GM12872 (cell line): ENCODE data around the gene RRP7A.
A peak's percentile ranks its signal among the peaks of the same experiment; 100 is the strongest.

Experiments used
- TF ChIP-seq, protein P1 (sequence below): IDR thresholded peaks from 3 replicates; pipeline ENCODE4 v1.5.1; 2011; ENCODE audit warnings: low read depth, mild to moderate bottlenecking, low read length, moderate library complexity; ENCODE audit not compliant: insufficient read depth

RRP7A gene

DNA sequence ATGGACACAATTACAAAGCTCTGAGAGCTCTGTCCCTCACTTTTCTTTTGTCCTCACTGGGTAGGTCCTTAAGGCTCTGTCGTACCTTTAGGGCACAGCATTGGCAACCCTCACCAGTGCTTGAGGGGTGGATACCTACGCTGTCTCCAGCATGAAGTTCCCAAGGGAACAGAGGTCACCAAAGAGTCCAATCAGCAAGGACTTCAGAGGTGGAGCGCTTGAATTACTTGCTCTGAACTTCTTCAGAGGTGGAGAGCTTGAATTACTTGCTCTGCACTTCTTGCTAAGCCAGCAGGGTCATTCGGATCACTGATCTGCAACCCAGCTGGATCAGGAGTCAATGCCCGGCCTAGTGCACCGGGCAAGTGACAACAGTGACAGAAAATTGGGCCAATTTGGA is 35.1 kb downstream of the RRP7A start:
- TF ChIP-seq, protein P1, sequence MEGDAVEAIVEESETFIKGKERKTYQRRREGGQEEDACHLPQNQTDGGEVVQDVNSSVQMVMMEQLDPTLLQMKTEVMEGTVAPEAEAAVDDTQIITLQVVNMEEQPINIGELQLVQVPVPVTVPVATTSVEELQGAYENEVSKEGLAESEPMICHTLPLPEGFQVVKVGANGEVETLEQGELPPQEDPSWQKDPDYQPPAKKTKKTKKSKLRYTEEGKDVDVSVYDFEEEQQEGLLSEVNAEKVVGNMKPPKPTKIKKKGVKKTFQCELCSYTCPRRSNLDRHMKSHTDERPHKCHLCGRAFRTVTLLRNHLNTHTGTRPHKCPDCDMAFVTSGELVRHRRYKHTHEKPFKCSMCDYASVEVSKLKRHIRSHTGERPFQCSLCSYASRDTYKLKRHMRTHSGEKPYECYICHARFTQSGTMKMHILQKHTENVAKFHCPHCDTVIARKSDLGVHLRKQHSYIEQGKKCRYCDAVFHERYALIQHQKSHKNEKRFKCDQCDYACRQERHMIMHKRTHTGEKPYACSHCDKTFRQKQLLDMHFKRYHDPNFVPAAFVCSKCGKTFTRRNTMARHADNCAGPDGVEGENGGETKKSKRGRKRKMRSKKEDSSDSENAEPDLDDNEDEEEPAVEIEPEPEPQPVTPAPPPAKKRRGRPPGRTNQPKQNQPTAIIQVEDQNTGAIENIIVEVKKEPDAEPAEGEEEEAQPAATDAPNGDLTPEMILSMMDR = no peak

DNA sequence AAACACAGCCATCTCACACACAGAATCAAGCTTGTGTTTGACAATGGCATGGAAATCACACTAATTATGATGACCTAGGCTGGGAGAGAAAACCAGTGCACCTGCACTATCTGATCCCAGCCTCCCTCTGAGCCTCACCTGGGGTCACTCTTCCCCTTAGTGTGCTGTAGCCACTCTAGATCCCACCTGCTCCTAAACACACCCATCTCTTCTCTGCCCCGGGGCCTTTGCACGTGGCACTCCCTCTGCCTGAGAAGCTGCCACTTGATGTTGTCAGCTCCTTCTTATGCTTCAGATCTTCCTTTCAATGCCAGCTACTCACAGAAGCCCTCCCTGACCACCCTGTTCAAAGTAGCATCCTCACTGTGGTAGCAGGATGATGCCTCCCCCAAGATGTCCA is 44.5 kb downstream of the RRP7A start:
- TF ChIP-seq, protein P1 = no peak

DNA sequence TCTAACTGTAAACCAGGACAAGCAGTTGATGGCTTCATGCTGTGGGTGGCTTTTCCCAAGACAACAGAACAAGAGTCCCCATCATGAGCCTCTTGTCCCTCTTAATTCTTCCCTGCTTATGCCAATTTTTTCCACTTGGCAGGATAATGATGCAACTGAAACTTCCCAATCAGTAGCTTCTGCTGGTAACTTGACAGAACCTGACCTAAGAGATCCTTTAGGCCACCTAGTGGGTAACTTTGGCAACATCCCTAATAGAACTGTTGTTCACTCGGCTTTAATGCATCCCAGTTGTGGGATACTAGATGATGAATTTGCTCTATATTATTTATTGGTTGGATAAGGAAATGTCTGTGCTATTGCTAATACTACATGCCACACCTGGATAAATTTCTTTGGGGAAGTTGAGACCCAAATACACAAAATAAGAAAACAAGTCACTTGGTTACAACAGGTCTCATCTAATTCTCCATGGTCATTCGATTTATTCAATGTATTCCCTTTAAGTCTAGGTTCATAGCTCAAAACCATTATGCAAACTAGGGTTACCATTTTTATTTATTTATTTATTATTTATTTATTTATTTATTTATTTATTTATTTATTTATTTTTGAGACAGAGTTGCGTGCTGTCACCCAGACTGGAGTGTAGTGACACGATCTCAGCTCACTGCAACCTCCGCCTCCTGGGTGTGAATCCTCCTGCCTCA is 46.0 kb downstream of the RRP7A start:
- TF ChIP-seq, protein P1 = peak; percentile 82

DNA sequence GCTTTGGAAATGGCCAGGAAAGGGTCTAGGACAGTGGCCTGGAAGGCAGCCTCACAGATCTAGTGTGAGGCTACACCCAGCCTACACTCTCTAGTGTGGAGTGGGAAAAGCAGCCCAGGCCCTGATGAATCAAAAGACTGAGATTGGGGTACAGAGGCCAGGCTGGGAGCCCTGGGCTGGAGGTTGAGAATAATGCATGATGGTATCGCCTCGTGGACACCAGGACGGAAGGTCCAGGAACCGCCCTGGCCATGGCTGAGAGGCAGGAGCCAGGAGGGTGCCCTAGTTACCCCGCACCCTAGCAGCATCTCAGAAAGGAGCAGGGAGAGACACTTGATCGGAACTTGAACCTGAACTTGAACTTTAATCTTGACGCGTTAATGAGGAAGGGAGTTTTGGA is 46.9 kb downstream of the RRP7A start:
- TF ChIP-seq, protein P1 = no peak

DNA sequence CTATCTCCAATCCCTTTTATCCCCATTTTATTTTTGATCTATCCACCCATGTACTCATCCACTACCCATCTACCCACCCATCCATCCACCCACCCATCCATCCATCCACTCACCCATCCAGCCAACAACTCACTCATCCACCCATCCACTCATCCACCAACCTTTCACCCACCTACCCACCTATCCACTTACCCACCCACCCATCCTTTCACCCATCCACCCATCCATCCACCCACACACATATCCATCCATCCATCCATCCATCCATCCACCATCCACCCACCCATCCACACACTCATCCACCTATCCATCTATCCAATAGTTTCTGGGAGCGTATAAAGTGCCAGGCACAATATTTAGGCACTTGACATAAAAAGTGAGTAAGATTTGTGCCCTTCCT is 48.2 kb downstream of the RRP7A start:
- TF ChIP-seq, protein P1 = no peak

DNA sequence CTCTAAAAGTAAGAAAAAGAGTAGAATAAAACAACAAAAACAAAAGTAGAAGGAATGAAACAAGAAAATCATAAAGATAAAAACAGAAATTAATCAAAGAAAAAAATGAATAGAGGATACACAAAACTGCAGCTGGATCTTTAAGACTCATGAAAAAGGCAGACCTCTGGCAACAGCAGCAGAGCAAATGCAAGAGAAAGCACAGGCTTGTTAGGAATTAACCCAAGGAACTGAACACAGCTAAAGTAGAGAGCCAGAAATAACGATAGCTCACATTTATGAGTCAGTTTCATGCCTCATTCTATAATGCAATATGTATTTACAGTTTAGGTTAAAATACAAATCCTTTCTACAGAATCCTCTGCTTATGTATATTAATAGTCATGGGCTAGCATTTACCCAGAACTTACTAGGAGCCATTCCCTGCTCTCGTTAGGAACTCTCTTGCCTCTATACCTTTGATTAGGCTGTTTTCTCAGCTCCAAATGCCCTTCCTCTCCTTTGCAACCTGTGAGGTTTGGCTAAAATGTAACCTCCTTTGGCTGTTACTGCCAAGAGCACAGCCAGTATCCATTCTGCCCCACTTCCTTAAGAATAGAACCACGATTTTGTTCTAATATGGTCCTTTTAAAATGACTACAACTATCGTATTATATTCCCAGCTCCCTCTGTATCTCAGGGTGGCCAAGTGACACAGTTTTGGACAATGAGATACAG is 49.1 kb downstream of the RRP7A start:
- TF ChIP-seq, protein P1 = no peak

DNA sequence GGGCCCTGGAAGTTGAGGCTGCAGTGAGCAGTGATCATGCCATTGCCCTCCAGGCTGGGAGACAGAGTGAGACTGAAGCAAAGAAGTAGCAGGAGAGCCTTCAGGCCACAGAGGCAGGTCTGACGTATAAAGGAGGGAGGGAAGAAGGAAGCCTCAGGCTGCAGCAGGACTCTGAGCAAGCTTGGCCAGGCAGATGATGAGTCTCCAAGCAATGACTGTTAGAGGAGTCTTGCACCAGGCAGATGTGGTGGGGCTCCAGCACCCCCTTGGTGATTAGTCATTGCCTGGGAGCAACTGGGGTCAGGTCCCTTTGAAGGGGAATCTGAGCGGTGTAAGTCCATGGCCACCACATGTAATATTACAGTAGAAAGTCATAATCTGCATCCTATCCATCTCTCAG is 50.8 kb downstream of the RRP7A start:
- TF ChIP-seq, protein P1 = no peak
